Sciatic nerve (tissue), 2 donors: ENCODE measurements around the gene SERPINB7. TPM values are rescaled to one million over a fixed set of nuclear protein-coding genes. Genes with fewer than 3 reads are reported as not detected.

Experiments
- ATAC-seq: fragments of 200-7000 bp; cut with Tn5 transposase; one replicate; pipeline ENCODE4 v1.9.1; 2020; ENCODE audit warnings: mild to moderate bottlenecking, moderate library complexity
- DNase-seq: peaks from one replicate; pipeline ENCODE4 v3.0.0-alpha.2; 2020; ENCODE audit warnings: low spot score
- intact Hi-C: fragments of 100-400 bp; cut with DNase I; formaldehyde crosslinking; loops from one replicate; pipeline ENCODE4 v1.14.2; 2022
- total RNA-seq: library from RNA; stranded (reverse); fragmentation: NEBNext Ultra II Directional; extraction: Animal tissue kit (Norgen Biotek cat#: 25700); gene quantifications from one replicate; pipeline ENCODE4 v1.2.1, GENCODE V29; 2021
- donor health status: DM: no; HTN: no; CAD: no.
- donor health status: DM: no; HTN: no; CAD: no.

Gene SERPINB7
- total RNA-seq, 1 donor from 2014 or later = 0.53 TPM

DNA sequence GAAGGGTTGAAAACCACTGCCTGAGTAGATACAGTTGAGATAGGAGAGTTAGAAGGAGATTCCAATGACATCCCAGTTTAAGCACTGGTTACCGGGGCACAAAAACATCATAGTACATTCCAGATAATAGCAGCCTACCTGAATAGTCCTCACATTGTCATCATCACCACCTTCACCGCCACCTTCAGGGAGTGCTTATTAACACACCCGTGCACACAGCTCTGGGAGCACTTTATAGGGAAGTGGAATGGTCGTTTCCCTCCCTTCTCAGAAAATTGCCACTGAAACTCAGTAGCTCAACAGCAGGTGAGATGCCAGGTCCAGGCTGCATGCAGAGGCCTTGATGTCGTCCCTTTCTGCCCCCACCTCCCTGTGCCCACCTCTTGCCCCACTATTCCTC, 8.2 kb downstream of the SERPINB7 start:
- ATAC-seq = no peak
- DNase-seq = no peak
- intact Hi-C loops = no loop called here

DNA sequence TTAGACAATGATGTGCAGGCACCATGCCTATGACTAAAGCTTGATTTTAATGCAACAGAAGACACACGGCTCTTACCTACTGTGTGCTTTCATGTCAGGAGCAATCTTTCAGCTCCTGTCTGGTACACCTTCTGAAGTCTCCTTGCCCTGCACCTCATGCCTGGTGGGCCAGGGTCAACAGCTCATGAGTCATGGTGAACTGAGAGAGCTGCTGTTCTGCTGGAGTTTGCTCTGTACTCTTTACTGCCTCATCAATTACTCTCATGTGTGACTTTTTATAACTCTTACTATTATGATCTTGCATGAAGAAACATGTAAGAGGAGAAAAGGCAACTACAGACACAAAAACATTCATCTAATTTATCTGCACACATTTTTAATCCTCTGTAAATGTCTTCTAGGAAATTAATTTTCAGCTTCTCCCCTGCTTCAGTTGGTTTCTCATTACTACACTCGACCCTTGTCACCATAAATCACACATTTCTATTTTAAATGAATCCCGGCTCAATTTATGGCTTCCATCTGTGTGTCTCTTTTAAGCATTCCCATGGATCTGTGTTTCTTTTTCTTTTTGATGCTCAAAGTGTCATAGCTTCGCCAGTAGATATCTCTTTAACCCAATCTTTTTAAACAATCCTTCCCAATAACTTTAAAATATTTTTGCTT, 9.7 kb downstream of the SERPINB7 start:
- ATAC-seq (no peak), DNase-seq (no peak)
- intact Hi-C loops = no loop called here

DNA sequence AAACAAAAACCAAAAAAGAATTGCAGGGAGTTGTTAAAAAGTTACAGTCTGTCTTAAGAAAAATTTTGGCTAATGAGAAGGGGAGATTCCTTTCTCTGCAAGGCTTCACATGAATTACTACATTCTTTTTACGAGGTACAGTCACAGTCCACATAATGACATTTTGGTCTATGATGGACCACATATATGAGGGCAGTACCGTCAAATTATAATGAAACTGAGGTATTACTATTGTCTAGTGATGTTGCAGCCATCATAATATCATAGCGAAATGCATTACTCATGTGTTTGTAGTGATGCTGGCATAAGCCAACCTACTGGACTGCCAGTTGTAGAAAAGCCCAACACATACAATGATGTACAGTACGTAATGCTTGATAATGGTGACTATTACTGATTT, 12.5 kb downstream of the SERPINB7 start:
- ATAC-seq (no peak), DNase-seq (no peak)
- intact Hi-C loops = no loop called here

DNA sequence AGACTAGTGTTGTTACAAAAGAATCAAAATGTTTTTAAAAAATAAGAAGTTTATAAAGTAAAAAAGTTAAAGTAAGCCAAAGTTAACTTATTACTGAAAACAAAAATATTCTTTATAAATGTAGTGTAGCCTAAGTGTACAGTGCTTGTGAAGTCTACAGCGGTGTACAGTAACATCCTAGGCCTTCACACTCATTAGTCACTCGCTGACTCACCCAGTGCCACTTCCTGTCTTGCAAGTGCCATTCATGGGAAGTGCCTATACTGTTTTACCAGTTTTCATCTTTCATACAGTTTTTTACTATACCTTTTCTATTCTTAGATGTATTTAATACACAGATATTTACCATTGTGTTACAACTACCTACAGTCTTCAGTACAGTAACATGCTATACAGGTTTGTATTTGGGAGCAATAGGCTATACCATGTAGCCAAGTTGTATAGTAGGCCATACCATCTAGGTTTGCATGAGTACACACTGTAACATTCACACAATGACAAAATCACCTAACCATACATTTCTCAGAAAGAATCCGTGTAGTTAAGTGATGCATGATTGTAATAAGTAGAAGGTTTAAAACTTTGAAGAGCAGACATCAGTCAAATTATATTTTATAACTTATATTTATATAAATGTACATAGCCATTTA, 13.4 kb downstream of the SERPINB7 start:
- ATAC-seq (no peak), DNase-seq (no peak)
- intact Hi-C loops = no loop called here

DNA sequence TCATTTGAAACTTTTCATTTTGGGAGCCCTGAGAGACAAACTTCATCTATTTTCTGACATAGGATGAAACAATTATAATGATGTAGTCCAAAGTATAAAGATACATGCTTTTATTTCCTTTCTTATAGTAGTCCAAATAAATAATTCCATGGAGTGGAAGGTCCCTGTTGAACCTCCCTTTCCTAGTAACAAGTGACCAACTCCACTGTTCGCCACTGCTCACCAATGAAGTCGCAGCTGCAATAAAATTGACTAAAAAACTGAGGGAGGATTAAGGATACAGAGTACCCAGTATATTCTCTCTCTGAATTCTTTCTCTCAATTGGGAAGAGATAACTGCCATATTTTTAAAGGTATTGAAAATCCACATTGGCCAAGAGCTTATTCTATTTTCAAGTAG, 14.1 kb downstream of the SERPINB7 start:
- ATAC-seq = no peak
- DNase-seq = no peak
- intact Hi-C loops = no loop called here

DNA sequence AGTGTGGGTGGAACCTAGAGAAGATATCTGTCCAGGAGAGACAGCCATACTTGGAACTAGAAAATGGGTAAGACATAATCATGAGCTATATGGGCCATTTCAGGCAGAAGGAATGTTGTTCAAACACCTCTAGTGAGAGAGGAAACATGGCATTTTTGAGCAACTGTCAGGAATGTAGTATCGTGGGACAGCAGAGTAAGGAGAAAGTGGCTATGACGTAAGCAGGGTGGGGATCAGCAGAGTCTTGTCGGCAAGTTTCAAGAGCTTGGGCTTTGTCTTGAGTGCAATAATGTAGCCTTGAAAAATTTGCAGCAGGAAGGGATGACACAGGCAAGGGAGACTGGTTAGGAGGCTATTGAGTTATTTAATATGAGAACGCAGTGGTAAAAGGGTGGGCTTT, 20.4 kb downstream of the SERPINB7 start:
- ATAC-seq = no peak
- DNase-seq = no peak
- intact Hi-C loops = no loop called here

DNA sequence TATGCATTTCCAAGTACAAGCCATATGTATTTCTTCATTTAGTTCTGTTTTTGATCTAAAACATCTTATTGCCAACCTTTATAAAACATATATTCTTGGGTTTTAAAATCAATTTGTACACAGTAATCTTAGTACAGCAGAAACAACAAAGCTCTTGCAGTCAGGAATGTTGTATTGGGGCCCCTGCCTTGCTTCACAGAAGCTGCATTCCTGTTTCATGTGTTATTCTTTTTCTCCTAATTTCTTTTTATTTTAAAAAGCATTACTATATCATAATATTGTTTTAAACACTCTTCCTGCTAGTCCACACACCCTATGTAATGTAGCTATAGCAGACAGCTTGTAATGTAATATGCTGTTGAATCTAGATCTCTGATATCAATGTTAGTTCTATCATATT, 24.0 kb downstream of the SERPINB7 start:
- no peak for DNase-seq
- intact Hi-C loops = no loop called here
- ATAC-seq = no peak

DNA sequence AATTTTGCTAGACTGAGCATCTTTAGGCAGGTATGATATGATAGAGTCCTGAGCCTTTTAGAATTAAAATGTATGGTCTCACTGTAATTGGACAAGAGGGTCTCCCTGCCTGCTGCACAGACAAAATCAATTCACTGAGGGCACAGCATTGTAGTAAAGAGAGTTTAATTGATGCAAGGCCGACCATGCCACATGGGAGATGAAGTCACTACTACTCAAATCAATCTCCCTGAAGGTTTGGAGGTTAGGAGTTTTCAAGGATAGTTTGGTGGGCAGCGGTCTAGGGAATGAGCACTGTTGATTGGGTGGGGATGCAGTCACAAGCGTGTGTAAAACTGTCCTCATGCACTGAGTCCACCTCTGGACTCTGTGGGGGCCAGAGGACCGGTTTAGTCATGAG, 26.1 kb downstream of the SERPINB7 start:
- intact Hi-C loops = no loop called here
- DNase-seq (no peak), ATAC-seq (no peak)

DNA sequence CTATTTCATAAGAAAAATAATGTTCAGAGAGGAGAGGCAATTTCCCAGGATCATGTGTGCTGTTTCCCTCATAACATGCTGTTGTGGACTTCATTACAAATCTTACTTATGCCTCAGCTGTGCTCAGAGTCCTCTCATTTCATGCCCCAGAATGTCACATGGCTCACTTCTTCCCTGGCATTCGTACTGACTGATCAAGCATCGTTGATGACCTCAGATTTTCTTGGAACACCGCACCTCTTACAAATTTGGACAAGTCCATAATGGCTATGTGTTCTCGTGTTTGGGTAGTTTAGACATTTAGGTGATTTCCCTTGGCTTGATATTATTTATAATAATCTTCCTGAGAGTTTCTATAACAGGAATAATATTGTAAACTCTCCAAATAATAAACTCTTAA, 32.9 kb downstream of the SERPINB7 start:
- intact Hi-C loops = no loop called here
- no peak for DNase-seq
- no peak for ATAC-seq

DNA sequence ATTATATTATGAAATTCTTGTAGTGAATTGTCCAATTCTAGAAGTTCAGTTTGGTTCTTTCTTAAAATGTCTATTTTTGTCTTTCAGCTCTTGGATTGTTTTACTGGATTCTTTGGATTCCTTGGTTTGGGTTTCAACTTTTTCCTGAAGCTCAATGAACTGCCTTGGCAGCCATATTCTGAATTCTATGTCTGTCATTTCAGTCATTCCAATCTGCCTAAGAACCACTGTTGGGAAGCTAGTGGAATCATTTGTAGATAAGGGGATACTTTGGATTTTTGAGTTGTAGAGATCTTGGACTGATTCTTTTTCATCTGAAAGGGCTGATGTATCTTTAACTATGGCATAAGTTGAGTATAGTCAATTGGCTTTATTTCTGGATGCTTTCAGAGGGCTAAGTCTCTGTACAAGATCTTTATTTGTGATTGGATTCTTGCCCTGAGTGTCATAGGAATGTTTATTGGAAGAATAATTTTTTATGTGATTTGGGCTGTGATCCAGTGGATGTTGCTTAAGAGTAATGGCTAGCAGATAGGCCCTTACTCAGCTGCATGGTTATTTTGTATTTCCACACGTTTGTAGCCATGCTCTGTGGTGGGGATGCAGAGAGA, 42.3 kb downstream of the SERPINB7 start:
- DNase-seq (no peak), ATAC-seq (peak; percentile 58)
- intact Hi-C loops = no loop called here

DNA sequence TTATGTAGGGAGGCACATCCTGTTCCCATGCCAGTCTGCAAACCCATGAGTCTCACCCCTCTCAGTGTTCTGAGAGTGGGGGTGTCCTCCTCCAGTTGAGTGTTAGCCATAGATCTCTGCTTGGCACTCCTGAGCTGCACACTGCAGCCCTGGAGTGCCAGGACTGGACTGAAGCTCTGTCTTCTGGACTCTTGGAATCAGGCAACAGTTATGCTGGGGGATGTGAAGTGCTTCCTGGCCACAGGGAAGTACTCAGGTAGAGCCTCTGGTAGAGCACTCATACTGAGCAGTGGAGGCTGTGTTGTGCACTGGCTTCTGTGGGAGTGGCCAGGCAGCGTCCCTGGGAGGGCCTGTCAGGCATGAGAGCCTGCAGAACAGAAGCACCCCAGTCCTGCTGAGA, 43.0 kb downstream of the SERPINB7 start:
- no peak for DNase-seq
- intact Hi-C loops = no loop called here
- no peak for ATAC-seq

DNA sequence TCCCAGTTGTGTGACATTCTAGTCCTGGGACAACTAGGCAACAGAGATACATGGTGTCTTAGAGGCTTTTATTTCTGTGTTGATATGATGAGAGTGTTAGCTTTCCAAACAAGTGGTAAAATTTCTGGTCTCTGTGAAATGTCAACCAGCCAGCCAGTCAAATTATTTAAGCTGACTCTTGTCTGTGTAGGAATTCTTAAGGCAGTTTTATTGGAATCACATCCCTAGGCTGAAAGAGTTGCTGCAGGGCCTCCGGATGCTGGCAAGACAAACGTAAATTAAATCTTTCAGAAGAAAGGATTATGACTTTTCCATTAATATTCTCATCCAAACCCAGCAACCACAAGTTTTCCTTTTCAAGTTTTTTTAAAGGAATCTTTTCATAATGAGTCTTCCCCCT, 44.6 kb downstream of the SERPINB7 start:
- no peak for ATAC-seq
- DNase-seq = no peak
- intact Hi-C loops = no loop called here

DNA sequence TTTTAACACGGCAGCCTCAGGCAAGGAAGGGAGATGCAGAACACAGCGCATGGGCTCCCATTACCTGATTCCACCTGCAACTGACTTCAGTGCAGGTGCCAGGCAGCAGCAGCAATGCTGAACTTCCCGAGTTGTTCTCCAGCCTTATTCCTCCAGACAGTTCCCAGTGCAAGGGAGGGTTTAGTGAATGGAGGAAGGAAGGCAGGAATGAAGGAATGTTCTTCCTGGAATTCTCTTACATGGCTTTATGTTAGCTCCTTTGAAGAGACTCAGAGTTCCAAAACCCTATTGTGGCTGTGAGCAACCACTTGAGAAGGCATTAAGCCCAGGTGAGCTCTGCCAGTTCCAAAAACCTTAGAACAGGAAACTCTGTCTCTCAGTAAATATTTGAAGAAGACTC, 45.5 kb downstream of the SERPINB7 start:
- DNase-seq (no peak), ATAC-seq (no peak)
- intact Hi-C loops = no loop called here

DNA sequence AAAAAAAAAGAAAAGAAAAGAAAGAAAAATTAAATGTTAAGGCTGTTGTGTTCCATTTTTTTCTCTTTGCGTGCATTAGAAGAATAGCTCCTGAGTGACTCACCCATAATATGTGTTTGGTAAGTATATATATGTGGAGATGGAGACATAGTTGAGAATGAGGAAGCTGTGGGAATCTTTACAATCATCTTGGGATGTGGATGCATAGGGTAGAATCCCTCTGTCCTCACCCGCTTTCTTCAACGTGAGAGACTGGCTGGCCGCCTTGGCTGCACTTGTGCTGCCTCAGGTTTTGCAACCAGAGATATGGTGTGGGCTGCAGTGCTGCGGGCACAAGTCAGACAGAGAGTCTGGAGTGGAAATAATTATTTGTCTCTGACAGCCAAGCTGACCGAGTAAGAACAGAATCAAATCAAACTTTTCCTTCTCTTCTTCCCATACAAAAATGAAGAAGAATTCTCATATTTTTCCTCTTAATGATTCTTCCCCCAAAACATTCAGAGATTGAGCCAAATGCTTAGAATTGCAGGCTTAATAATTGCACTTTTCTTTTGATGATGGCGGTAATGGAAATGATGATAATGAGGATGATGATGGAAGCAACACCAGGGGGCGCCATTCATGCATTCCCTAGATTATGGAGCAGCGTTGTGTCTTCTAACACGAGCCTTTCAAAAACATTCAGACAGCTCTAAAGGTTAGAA, 48.5 kb downstream of the SERPINB7 start:
- peak; percentile 60 for DNase-seq
- ATAC-seq = no peak
- intact Hi-C loops = no loop called here

DNA sequence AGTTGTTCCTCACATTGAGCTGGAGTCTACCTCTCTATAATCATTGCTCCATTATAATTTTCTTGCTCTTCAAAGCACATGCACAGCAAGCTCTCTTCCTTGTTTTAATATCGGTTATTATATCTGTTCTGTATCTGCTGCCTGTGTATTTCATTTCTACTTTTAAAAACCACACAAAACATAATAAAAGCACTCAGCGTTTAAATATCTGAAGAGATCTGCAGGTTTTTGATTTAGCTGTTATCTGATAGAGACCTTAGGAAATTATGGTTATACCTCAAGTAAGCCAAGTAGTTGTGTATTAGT, 49.0 kb downstream of the SERPINB7 start:
- DNase-seq = no peak
- ATAC-seq = no peak
- intact Hi-C loops = no loop called here

DNA sequence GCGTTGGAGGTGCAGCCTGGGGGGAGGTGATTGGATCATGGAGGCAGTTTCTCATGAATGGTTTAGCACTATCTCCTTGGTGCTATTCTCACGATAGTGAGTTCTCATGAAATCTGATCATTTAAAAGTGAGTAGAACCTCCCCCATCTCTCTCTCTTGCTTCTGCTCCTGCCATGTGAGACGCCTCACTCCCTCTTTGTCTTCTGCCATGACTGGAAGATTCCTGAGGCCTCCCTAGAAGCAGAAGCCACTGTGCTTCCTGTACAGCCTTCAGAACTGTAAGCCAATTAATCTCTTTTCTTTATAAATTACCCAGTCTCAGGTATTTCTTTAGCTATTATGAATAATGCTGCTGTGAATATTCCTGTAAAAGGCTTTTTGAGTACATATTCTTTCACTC, 52.9 kb downstream of the SERPINB7 start:
- intact Hi-C loops = no loop called here
- ATAC-seq = no peak
- no peak for DNase-seq

DNA sequence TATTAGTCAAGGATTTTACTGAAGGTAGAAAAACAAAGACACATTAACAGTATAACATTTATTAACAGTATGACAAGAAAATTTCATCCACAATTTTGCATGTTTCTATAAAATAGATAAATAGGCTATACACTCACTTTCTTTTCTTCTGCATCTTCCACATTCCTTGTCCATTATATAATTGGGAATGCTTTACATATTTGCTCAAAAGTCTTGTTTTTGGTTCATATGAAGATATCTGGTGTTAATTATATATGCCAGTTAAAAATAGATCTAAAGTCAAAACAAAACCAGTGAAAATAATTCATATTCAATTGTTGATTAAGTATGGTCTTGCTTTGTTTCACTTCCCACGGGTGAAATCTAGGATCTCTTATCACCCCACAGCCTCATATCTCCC, 53.4 kb downstream of the SERPINB7 start:
- no peak for ATAC-seq
- no peak for DNase-seq
- intact Hi-C loops = no loop called here

DNA sequence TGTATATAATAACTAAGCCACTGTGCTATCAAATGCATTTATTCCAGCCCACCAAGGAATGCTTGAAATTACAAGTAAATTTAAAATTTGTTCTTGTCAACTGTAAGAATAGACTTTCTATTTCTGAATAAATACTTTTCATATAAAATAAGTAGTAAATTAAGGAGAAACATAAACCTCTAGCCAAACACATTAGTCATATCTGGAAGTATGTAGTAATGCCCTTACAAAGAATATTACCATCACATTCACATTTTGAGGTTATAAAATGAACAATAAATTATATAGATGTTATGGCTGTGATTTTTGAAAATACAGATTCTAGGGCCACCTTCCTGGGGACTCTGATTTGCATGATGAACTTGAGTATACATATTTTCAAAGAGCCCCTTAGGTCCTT, 54.7 kb downstream of the SERPINB7 start:
- no peak for ATAC-seq
- intact Hi-C loops = no loop called here
- DNase-seq = no peak

DNA sequence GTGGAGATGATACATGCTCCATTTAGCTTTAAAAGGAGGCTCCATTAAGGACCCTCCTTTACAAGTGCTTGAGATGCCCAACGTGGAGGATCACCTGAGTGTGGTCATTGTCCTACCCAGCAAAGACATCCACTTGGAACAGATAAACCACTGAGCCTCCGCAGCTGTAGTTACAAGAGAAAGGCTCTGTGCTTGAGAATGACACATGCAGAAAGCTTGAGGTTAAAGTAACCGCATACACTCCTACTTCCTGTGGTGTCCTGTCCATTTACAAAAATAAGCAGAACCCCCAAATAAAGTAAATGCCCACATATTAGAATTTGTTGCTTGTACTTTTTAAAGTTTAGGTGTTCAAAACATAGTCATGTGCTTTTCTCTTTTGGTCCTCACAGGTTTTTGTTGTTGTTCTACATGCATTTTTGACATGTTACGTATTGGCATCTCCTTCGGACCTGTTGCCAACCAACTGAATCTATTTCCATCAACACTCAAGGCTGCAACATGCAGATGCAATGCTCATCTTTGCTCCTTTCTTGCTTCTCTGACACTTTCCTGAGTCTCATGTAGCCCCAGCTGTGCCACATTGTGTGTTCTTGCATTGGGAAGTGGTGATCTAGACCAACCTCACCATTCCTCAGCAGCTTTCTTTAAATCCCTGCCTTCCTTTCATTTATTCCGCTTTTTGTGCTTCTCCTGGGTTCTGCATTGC, 56.0 kb downstream of the SERPINB7 start:
- intact Hi-C loops = no loop called here
- DNase-seq = no peak
- no peak for ATAC-seq

DNA sequence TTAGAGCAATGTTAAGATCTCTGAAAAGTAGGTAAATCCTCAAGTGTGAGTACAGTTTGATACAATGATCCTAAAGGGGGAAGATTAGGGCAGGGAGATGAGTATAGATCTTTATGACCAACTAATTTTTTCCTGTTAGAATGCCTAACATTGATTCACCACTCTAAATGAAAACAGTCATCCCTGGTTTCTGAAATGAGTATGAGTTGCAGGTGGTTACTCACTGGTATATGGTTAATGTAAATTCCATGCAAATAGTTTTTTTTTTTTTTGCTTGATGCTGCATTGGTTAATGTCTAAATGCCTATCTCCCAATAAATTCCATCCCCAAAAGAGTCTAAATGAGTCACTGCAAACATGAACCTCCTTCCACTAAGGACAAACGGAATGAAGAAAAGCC, 57.3 kb downstream of the SERPINB7 start:
- intact Hi-C loops = no loop called here

More for the DNA sequence above, 57.3 kb downstream of the SERPINB7 start:
- DNase-seq (no peak), ATAC-seq (no peak)
